Left lung (tissue), 10 donors: ENCODE data around the gene POLDIP3. TPM values are rescaled to one million over a fixed set of nuclear protein-coding genes. Genes with fewer than 3 reads are reported as not detected.

ENCODE experiments used
- ATAC-seq: fragments of 200-7000 bp; cut with Tn5 transposase; one replicate; pipeline ENCODE4 v1.9.1; 2020; ENCODE audit warnings: moderate library complexity
- DNase-seq, 4 donors: peaks; one replicate each; pipeline ENCODE4 v3.0.0-alpha.2; 2013 to 2020
- H3K27ac ChIP-seq, 2 donors: fragments of 200-600 bp; sonication (generic) in 1 of 2; one replicate each; pipeline versions ENCODE4 v1.5.0 to v1.8.0; 2020 to 2021
- H3K27me3 ChIP-seq, 2 donors: fragments of 200-600 bp; sonication (generic) in 1 of 2; one replicate each; pipeline versions ENCODE4 v1.5.0 to v1.8.0; 2020 to 2021
- H3K36me3 ChIP-seq, 2 donors: fragments of 200-600 bp; sonication (generic) in 1 of 2; one replicate each; pipeline versions ENCODE4 v1.5.0 to v1.8.0; 2020 to 2021
- H3K4me1 ChIP-seq, 2 donors: fragments of 200-600 bp; one replicate each; pipeline ENCODE4 v1.8.0; 2021
- H3K4me3 ChIP-seq, 2 donors: fragments of 200-600 bp; sonication (generic) in 1 of 2; one replicate each; pipeline versions ENCODE4 v1.5.0 to v1.8.0; 2020 to 2021; ENCODE audit warnings: mild to moderate bottlenecking in 1 of 2
- H3K9me3 ChIP-seq, 2 donors: fragments of 200-600 bp; sonication (generic) in 1 of 2; one replicate each; pipeline versions ENCODE4 v1.5.0 to v1.8.0; 2020 to 2021
- intact Hi-C, 2 donors: fragments of 100-400 bp; cut with DNase I; formaldehyde crosslinking; loops; one replicate each; pipeline versions ENCODE4 v1.11.2 to v1.14.2; 2022
- polyA plus RNA-seq, 6 donors: library from polyadenylated mRNA; unstranded; fragments of 120-200 nt; gene quantifications; one replicate each; pipeline ENCODE4 v1.2.1, GENCODE V29; 2013; ENCODE audit not compliant: insufficient read length in 6 of 6
- total RNA-seq, 2 donors: library from RNA; stranded (reverse); fragmentation: NEBNext Ultra II Directional; extraction: Animal tissue kit (Norgen Biotek cat#: 25700); gene quantifications; one replicate each; pipeline ENCODE4 v1.2.1, GENCODE V29; 2021
- TF ChIP-seq, protein P1 (sequence below), 2 donors: fragments of 200-600 bp; sonication (generic) in 1 of 2; IDR thresholded peaks; one replicate each; pipeline versions ENCODE4 v1.5.0 to v1.8.0; 2021; ENCODE audit warnings: antibody characterized with exemption in 2 of 2
- donor health status: DM: no; HTN: yes; CAD: no.
- donor health status: DM: no; HTN: no; CAD: no.

Gene POLDIP3
- total and polyA plus RNA-seq, 8 donors, result 56.6 to 126 (median 108) TPM

- intact Hi-C loops, result no loop called here
- DNase-seq, result no peak
- no peaks in the 10 kb centered on the region for H3K27me3 ChIP-seq
- no peak for ATAC-seq
- no peak overlapping the region for H3K27ac ChIP-seq
- no peaks in the 10 kb centered on the region for H3K9me3 ChIP-seq
- peaks cover 0 to 88% of the 10 kb centered on the region in 2 donors for H3K36me3 ChIP-seq
- H3K4me1 ChIP-seq, result peaks cover 0 to 17% of the 10 kb centered on the region in 2 donors
- H3K4me3 ChIP-seq, result no peak overlapping the region
- TF ChIP-seq, protein P1, sequence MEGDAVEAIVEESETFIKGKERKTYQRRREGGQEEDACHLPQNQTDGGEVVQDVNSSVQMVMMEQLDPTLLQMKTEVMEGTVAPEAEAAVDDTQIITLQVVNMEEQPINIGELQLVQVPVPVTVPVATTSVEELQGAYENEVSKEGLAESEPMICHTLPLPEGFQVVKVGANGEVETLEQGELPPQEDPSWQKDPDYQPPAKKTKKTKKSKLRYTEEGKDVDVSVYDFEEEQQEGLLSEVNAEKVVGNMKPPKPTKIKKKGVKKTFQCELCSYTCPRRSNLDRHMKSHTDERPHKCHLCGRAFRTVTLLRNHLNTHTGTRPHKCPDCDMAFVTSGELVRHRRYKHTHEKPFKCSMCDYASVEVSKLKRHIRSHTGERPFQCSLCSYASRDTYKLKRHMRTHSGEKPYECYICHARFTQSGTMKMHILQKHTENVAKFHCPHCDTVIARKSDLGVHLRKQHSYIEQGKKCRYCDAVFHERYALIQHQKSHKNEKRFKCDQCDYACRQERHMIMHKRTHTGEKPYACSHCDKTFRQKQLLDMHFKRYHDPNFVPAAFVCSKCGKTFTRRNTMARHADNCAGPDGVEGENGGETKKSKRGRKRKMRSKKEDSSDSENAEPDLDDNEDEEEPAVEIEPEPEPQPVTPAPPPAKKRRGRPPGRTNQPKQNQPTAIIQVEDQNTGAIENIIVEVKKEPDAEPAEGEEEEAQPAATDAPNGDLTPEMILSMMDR (IDR thresholded peaks at IDR 0.05), result no peak
Measured at GRCh38 chr22:42633013-42633412, 18.3 kb upstream of the POLDIP3 start.

GRCh38 chr22:42632096-42632495 lies 17.4 kb upstream of the POLDIP3 start:
- H3K9me3 ChIP-seq, result no peaks in the 10 kb centered on the region
- TF ChIP-seq, protein P1 (IDR thresholded peaks at IDR 0.05), result no peak
- no peak overlapping the region for H3K4me3 ChIP-seq
- peaks cover 0 to 17% of the 10 kb centered on the region in 2 donors for H3K4me1 ChIP-seq
- intact Hi-C loops, result no loop called here
- no peak overlapping the region for H3K27ac ChIP-seq
- H3K36me3 ChIP-seq, result peaks cover 0 to 97% of the 10 kb centered on the region in 2 donors
- ATAC-seq (no peak), DNase-seq (no peak)
- H3K27me3 ChIP-seq, result no peaks in the 10 kb centered on the region

- Histone ChIP-seq H3K4me3 (no peak overlapping the region), H3K4me1 (peaks cover 0 to 14% of the 10 kb centered on the region in 2 donors), H3K27me3 (no peaks in the 10 kb centered on the region), H3K27ac (no peak overlapping the region), H3K36me3 (peaks cover 0 to 100% of the 10 kb centered on the region in 2 donors), H3K9me3 (no peaks in the 10 kb centered on the region)
- DNase-seq (no peak), ATAC-seq (no peak)
- intact Hi-C loops, result no loop called here
- TF ChIP-seq, protein P1 (IDR thresholded peaks at IDR 0.05), result no peak
Measured at GRCh38 chr22:42630901-42631602, 16.4 kb upstream of the POLDIP3 start.

DNA sequence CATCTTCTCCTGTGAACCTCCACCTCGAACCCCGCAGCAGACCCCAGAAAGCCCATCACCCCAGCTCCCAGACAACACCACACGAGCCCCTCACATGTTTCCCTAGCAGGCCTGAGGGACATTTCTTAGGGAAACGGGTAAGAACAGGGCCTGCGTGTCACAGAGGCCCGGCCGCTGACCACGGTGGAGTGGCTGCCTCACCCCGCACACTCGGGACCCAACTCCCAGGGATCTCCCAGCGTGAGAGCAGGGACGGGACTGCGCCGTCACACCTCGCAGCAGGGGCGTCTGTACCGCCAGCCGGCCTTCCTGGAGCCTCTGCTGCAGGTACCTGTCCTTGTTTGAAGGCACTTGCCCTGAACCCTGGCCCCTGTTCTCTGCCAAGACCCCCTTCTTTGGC lies 15.5 kb upstream of the POLDIP3 start:
- DNase-seq (no peak), ATAC-seq (no peak)
- TF ChIP-seq, protein P1 (IDR thresholded peaks at IDR 0.05), result no peak
- Histone ChIP-seq H3K9me3 (no peaks in the 10 kb centered on the region), H3K36me3 (peaks cover 0 to 100% of the 10 kb centered on the region in 2 donors), H3K27ac (no peak overlapping the region), H3K4me1 (peaks cover 0 to 5% of the 10 kb centered on the region in 2 donors), H3K27me3 (no peaks in the 10 kb centered on the region), H3K4me3 (no peak overlapping the region)
- intact Hi-C loops, result no loop called here

DNA sequence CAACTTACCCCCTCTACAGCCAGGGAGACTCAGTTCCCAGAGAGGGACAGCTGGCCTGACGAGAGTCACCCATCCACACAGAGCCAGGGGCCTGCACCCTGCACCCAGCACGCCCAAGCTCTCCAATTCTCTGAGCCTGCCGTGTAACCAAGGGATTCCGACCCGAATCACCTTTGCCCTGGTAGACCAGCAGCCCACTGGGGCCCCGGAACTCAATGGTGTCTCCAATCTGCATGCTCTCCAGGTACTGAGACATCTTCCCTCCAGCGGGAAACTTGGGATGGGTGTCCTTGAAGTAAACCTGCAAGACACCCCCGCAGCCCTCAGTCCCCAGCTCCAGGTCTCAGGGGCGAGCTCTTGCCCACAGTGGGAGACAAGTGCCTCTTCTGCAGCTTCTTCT lies 13.3 kb upstream of the POLDIP3 start:
- no peaks in the 10 kb centered on the region for H3K27me3 ChIP-seq
- ATAC-seq (no peak), DNase-seq (no peak)
- H3K9me3 ChIP-seq, result no peaks in the 10 kb centered on the region
- H3K36me3 ChIP-seq, result peaks cover 0 to 100% of the 10 kb centered on the region in 2 donors
- H3K4me1 ChIP-seq, result peaks cover 0 to 15% of the 10 kb centered on the region in 2 donors
- TF ChIP-seq, protein P1 (IDR thresholded peaks at IDR 0.05), result no peak
- intact Hi-C loops, result no loop called here
- H3K27ac ChIP-seq, result no peak overlapping the region
- no peak overlapping the region for H3K4me3 ChIP-seq
